CD1c-positive myeloid dendritic cell (primary cell): ENCODE results near the gene METTL17.
"Not testable (repeated sequence)": the region's sequence is repeated elsewhere in the genome, so short reads cannot be mapped to it uniquely, and the experiment has no call there.

Experiments used
- DNase-seq: peaks from one replicate; pipeline ENCODE4 v3.0.0-alpha.2; 2016; ENCODE audit errors: extremely low spot score

METTL17 gene

GRCh38 chr14:21024585-21025370 lies 35.0 kb downstream of the METTL17 start, which contains the start of gene NDRG2:
TSS of gene NDRG2 (minus strand) at chr14:21025061. CDS start at chr14:21023315, 1,746 bp downstream.
- DNase-seq = peak; percentile 51

DNA sequence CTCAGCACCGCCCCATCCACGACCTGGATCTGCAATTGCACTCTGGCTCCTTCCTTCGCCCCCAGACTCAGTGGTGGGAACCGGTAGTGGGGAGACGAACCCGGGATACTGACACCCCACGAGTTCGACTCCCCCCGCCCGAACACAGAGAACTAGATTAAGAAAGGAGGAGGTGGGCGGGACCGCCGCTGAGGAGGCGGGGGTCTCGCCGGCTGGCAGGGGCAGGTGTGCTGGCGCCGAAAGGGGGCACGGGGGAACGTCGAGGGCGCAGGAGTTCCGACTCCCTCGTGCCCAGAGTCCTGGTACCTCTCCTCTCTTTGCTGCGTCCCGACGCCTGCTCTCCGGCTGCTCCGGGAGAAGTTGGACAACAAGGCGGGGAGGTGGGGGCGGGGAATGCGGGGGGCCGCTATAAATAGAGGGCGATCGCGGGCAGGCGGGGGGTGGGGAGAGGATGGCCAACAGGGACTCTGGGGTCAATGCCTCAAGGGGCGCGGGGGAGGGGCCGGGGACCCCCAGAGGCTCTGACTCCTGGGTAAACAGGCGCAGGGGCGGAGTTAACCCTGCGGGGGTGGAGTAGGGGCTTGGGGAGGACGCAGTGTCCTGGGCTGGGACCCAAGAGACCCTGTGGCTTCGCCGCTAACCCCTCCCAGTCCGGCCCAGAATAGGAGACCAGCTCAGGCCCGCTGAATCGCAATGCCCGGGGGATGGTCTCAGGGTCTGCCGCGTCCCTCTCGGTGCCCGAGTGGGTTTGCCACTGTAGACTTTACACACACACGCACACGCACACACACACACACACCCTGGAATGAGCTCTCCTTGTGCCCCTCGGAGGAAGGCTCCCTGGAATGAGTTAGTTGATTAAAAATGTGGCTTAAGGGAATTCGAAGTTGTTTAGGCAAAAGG lies 35.8 kb downstream of the METTL17 start:
- no peak for DNase-seq

DNA sequence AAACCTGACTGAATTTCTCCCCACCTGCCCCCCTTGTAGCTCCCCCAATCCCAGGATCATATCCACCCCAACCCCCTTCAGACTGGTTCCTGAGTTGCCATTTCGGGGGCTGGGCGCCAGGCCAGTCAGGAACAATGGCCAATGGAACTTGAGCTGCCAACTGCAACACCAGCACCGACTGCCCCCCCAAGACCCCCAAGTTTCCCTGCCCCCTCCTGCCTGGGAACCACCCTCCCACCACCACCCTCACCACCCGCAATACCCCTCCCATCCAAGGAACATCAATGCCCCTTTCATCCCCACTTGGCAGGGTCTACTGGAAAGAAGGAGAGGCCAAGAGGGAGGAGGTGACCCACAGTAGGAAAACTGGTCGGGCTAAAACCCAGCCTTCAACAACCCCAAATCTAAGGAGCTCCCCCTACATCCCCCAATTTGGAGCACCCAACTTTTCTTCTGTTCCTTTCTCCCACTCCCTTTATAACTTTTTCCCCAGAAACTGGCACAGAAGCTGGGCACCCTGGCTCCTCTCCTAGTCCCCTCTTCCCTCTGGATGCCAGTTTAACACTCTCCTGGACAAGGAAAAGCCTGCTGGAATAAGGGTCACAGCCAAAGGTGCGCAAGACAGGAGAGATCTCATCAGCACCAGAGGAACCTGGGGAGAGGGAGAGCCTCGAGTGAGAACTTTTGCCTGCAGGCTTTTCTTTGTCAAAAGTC lies 36.7 kb downstream of the METTL17 start:
- no peak for DNase-seq

DNA sequence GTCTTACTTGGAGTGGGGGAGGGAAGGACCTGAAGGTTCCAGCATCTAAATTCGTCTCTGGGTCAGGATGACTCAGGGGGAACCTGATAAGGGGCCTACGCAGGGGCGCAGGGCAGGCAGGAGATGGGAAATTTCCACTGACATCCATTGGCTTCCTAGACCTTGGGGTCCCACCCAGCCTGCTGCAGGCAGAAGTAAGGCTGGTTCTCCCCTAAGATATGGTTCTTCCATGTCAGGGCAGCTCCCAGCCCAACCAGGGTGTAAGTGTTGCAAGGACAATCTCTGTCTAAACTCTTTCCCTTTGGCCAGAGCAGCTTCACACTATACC lies 37.2 kb downstream of the METTL17 start:
- DNase-seq = no peak

GRCh38 chr14:21029917-21030316 lies 40.1 kb downstream of the METTL17 start, which contains the start of gene TPPP2:
TSS of gene TPPP2 (plus strand) at chr14:21030217. CDS start at chr14:21030582, 365 bp downstream.
- DNase-seq = no peak

- DNase-seq = no peak
These were observed 40.8 kb downstream of the METTL17 start for GRCh38 chr14:21030531-21030930.

DNA sequence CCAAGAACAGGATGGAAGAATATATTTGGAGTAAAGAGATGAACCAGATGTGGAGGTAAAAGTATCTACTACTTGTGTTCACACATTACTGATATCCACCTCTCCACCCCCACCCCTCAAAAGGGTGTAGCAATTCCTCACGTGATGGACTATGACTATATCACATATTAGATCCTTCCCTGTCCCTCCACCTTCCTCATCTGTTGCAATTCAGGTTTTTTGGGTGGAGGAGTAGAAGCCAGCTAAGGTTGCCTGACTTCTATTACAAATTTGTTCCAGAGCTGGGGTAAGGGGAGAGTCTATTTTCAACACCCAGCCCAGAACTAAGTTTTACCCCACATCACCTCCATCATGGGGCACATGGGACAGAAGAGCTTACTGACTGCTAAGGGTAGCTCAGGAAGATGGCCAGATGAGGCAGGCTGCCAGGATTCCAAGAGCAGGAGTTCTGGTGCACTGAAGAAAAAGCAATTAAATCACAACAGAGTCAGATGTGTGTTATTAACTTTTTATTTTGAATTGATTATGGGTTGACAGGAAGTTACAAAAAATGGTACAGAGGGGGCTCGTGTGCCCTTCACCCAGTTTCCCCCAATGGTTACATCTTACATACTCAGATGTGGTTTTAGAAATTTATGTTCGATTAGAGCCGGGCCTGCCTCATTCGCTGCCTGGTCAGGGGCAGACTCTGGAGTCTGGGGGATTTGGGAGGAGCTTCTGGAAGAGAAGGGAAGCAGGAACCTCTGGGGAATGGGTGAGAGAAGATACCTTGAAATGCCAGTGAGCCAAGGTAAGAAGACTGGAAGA lies 42.7 kb downstream of the METTL17 start:
- DNase-seq = peak; percentile 71

- DNase-seq = peak; percentile 81
These were observed 43.4 kb downstream of the METTL17 start for GRCh38 chr14:21033133-21033698.

- no peak for DNase-seq
These were observed 44.9 kb downstream of the METTL17 start, which contains the start of gene RNASE13 for GRCh38 chr14:21034707-21035106. TSS of gene RNASE13 (minus strand) at chr14:21034807. CDS start at chr14:21034288, 519 bp downstream.

GRCh38 chr14:21036751-21037150 lies 47.0 kb downstream of the METTL17 start:
- DNase-seq = peak; percentile 56

DNA sequence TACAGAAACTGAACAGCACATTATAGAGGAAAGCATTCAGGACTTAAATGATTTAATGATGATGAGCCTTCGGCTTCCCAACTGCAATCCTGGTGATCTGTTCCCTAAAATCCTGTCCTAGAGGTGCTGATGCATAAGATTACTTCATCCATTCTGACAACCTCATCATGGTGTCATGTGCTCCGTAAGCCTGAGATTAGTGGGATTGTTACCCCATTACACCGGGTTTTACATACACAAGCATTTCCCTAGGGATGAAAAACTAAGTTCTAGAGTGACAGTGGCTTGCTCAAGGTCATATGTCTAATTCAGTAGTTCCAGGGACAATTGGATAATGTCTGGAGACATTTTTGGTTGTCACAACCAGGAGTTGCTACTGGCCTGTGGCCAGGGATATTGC lies 47.4 kb downstream of the METTL17 start:
- DNase-seq = peak; percentile 14

DNA sequence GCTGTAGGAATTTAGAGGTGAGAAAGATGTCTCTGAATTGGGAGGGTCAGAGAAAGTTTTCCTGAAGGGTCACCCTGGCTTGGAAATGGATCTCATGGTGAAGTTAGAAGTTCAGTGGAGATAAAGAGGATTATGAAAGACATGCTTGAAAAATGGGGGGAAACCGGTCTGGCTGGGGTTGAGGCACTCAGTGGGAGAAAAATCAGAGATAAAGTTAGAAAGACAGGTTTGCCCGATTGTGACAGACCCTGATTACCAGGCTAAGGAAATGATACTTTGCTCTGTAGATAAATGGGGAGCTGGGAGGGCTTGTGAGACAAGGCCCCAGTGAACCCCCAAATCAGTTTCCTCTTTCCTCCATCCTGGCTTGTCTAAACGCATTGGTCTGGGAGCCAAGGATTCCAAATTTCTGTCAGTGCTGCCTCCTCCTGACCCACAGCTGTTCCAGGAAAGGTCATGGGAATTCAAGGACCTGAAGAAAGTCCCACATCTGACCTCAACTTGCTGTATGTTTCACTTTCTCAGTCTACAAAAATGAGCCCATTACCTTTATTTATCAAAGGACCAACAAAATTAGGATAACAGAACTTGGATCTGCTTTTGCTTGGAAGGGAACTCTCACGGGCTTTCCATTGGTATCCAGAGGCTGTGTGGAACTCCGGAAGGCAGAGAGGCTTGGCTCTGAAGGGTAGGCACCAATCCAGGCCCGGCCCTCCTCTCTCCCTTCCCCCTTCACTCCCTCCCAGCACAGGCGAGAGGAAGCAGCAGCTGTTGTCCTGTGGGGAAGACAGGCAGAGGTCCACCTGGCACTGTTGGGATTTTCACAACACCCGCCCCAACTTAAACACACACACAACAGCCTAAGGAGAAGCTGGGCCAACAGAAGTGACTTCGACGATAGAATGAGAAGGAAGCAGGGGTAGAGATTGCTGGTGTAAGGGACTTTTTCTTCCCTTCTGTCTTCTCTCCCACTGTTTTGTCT lies 49.0 kb downstream of the METTL17 start:
- no peak for DNase-seq

- peak; percentile 71 for DNase-seq
These were observed 50.0 kb downstream of the METTL17 start for GRCh38 chr14:21039585-21040369.

DNA sequence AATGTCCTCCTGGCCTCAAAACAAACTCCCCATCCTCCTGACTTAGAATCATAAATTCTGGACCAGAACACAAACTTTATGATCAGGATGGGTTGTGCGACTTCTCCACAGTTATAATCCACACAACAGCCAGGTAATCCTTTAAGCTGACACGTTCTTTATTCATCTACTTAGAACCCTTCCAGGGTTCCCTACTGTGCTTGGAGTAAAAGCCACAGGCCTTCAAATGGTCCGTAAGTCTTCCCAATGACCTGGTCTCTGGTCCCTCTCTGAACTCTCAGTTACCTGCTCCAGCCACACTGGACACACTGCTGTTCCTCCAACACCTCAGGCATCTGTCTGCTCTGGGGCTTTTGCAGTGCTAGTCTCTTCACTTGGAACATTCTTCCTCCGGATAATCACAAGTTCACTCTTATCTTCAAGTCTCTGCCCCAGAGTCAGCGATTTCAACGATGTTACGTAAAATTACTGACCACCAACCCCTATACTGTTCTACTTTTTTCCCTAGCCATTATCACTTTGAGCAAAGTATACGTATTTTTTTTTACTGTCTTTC lies 50.7 kb downstream of the METTL17 start:
- DNase-seq = no peak

GRCh38 chr14:21040941-21041340 lies 51.2 kb downstream of the METTL17 start:
- not testable (repeated sequence) for DNase-seq

GRCh38 chr14:21041676-21042433 lies 52.1 kb downstream of the METTL17 start, which contains the start of gene RNASE7:
TSS of gene RNASE7 (plus strand) at chr14:21042362. CDS start at chr14:21042993, 631 bp downstream.
- peak; percentile 58 for DNase-seq

- DNase-seq = no peak
These were observed 53.1 kb downstream of the METTL17 start for GRCh38 chr14:21042918-21043317.
